Activated CD4-positive, alpha-beta T cell treated with anti-CD3 and anti-CD28 coated beads, Interleukin-2, Interleukin-6, amounts not matched to agents 100 ng/mL and 50 ng/mL, durations not matched to agents 16 hours and 8 hours (primary cell): Measurements from ENCODE around the gene WSCD2.

ENCODE experiments used
- DNase-seq: peaks from one replicate; pipeline ENCODE4 v3.0.0-alpha.2; 2020

The WSCD2 gene

GRCh38 chr12:108271951-108272872 lies 143.1 kb downstream of the WSCD2 start:
- no peak for DNase-seq

GRCh38 chr12:108273217-108273616 lies 144.1 kb downstream of the WSCD2 start:
- no peak for DNase-seq

- DNase-seq, result no peak
Measured at GRCh38 chr12:108277613-108278012, 148.5 kb downstream of the WSCD2 start.

- DNase-seq, result no peak
Measured at GRCh38 chr12:108282160-108282559, 153.1 kb downstream of the WSCD2 start.

- no peak for DNase-seq
Measured at GRCh38 chr12:108282676-108283075, 153.6 kb downstream of the WSCD2 start.

GRCh38 chr12:108284163-108284562 lies 155.1 kb downstream of the WSCD2 start:
- DNase-seq, result no peak

GRCh38 chr12:108285016-108285415 lies 155.9 kb downstream of the WSCD2 start:
- no peak for DNase-seq

- DNase-seq, result no peak
Measured at GRCh38 chr12:108287227-108287626, 158.1 kb downstream of the WSCD2 start.

GRCh38 chr12:108289350-108290161 lies 160.5 kb downstream of the WSCD2 start:
- DNase-seq, result no peak

GRCh38 chr12:108295641-108296040 lies 166.6 kb downstream of the WSCD2 start:
- DNase-seq, result no peak

- DNase-seq, result no peak
Measured at GRCh38 chr12:108296945-108297344, 167.9 kb downstream of the WSCD2 start.

- no peak for DNase-seq
Measured at GRCh38 chr12:108297424-108297823, 168.3 kb downstream of the WSCD2 start.

GRCh38 chr12:108297895-108298760 lies 169.0 kb downstream of the WSCD2 start:
- peak; percentile 29 for DNase-seq

GRCh38 chr12:108298761-108299275 lies 169.7 kb downstream of the WSCD2 start:
- DNase-seq, result no peak

- no peak for DNase-seq
Measured at GRCh38 chr12:108299516-108299915, 170.4 kb downstream of the WSCD2 start.
